SU-DHL-6 (cell line): ENCODE results near the gene RTN4R.
"Not testable (repeated sequence)": the region's sequence is repeated elsewhere in the genome, so short reads cannot be mapped to it uniquely, and the experiment has no call there.

Experiments
- EZH2phosphoT487 ChIP-seq: fragments of 200-600 bp; sonication (generic), shearing (Covaris generic); conservative IDR thresholded peaks from 2 replicates; pipeline ENCODE4 v1.6.1; 2018; ENCODE audit warnings: mild to moderate bottlenecking, antibody characterized with exemption, low read length, moderate library complexity, mixed read lengths
- TF ChIP-seq, protein P1 (sequence below): fragments of 200-600 bp; sonication (generic); IDR thresholded peaks from one replicate; pipeline ENCODE4 v1.5.1; 2017; ENCODE audit warnings: antibody characterized with exemption, mild to moderate bottlenecking, low read length, moderate library complexity; ENCODE audit not compliant: insufficient read depth, poor library complexity, severe bottlenecking

DNA sequence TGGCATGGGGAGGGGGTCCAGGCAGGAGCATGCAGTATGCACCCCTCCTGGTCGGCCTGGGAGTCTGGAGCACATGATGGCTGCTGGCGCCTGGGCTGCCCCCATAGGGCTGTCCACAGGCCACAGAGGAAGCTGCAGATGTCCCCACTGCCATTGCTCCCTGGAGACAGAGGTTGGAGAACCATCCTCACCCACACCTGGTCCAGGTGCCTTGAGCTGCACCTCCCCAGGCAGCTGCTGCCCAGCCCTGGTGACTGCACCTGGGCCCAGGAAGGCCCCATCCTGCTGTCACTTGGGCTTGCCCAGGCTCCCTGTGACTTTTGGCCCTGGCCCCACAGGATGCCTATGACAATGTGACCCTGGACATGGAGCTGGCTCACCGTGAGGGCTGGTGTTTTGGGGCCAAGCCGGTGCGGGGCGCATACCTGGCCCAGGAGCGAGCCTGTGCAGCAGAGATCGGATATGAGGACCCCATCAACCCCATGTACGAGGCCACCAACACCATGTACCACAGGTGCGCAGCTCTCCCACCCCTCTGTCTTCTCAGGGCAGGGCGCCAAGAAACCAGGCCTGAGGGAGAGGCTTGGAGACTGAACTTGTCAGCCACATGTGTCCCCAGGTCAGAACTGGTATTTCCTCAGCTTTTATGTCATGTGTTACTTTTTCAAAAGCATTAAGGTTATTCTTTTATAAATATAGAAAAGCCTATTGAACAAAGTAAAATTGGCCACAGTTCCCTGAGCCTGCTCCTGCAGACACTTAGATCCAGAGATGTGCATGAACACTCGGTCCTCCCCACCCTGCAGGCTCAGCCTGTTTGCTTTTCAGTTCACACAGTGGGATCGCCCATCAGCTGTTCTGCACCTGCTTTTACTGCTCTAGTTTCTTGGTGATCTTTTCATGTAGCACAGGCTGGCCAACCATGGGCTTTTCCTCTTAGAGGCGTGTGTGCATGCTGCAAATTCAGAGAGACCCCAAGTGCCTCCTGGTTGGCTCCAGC, 39.6 kb upstream of the RTN4R start:
- TF ChIP-seq, protein P1, sequence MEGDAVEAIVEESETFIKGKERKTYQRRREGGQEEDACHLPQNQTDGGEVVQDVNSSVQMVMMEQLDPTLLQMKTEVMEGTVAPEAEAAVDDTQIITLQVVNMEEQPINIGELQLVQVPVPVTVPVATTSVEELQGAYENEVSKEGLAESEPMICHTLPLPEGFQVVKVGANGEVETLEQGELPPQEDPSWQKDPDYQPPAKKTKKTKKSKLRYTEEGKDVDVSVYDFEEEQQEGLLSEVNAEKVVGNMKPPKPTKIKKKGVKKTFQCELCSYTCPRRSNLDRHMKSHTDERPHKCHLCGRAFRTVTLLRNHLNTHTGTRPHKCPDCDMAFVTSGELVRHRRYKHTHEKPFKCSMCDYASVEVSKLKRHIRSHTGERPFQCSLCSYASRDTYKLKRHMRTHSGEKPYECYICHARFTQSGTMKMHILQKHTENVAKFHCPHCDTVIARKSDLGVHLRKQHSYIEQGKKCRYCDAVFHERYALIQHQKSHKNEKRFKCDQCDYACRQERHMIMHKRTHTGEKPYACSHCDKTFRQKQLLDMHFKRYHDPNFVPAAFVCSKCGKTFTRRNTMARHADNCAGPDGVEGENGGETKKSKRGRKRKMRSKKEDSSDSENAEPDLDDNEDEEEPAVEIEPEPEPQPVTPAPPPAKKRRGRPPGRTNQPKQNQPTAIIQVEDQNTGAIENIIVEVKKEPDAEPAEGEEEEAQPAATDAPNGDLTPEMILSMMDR: not testable (repeated sequence)
- TF ChIP-seq EZH2phosphoT487: not testable (repeated sequence)
